ENCODE data around the gene CCL18. TPM values are rescaled to one million over a fixed set of nuclear protein-coding genes. Genes with fewer than 3 reads are reported as not detected.

CCL18 gene
- total RNA-seq, 1 experiment from 2014 or later, result not detected

- no peaks in the 10 kb centered on the region for H3K9me3 ChIP-seq (ENCODE audit: control insufficient read depth, low read depth, low read length)
- no peak overlapping the region for H3K23ac ChIP-seq (ENCODE audit: insufficient read length, low read depth, low read length)
- no peak overlapping the region for H4K5ac ChIP-seq (ENCODE audit: insufficient read length, low read depth, low read length)
- H3K9ac ChIP-seq (ENCODE audit: extremely low read depth, insufficient read length, low read length), result no peak overlapping the region
- H4K20me1 ChIP-seq (ENCODE audit: control insufficient read depth, insufficient read depth, insufficient read length), result no peaks in the 10 kb centered on the region
- H4K91ac ChIP-seq (ENCODE audit: insufficient read length, low read depth, low read length), result no peak overlapping the region
- Mint-ChIP-seq H3K4me1 (no peaks in the 10 kb centered on the region), H3K27ac (no peak overlapping the region), H3K9me3 (peaks cover 20 to 24% of the 10 kb centered on the region in 2 experiments; a peak in 4 of 5 replicates), H3K4me3 (no peak overlapping the region), H3K27me3 (ENCODE audit: low read depth) (peaks cover 32% of the 10 kb centered on the region), H3K36me3 (ENCODE audit: insufficient read depth in 1 of 3, low read depth in 3 of 3) (peaks cover 0 to 2% (median 0%) of the 10 kb centered on the region in 3 experiments; a peak in 1 of 7 replicates)
- H3K27me3 ChIP-seq (ENCODE audit: insufficient read depth, low read length), result no peaks in the 10 kb centered on the region
- H2BK12ac ChIP-seq (ENCODE audit: insufficient read length, low read depth, low read length), result no peak overlapping the region
- no peaks in the 10 kb centered on the region for H3K4me1 ChIP-seq (ENCODE audit: insufficient read depth, low read length)
- no peaks in the 10 kb centered on the region for H3K23me2 ChIP-seq (ENCODE audit: insufficient read length, low read depth, low read length, poor library complexity, severe bottlenecking)
- H2AK5ac ChIP-seq (ENCODE audit: insufficient read length, low read length), result no peak overlapping the region
- WGBS (ENCODE audit: extremely low coverage, insufficient read length, low lambda C conversion rate), result no CpG with 5 or more reads among the region's 2 CpGs
- H3K79me1 ChIP-seq (ENCODE audit: insufficient read depth, low read depth, low read length, poor library complexity, severe bottlenecking), result no peaks in the 10 kb centered on the region
- H3K56ac ChIP-seq (ENCODE audit: insufficient read length, low read depth, low read length), result no peak overlapping the region
- no peak overlapping the region for H2BK20ac ChIP-seq (ENCODE audit: low read depth, low read length, poor library complexity, severe bottlenecking)
- no peak overlapping the region for H3K27ac ChIP-seq (ENCODE audit: insufficient read length, low read depth, low read length)
- no peak overlapping the region for H3T11ph ChIP-seq (ENCODE audit: low read length)
- H3K14ac ChIP-seq (ENCODE audit: insufficient read depth, low read length), result no peak overlapping the region
- H3K18ac ChIP-seq (ENCODE audit: insufficient read length, low read depth, low read length), result no peak overlapping the region
- H3K79me2 ChIP-seq (ENCODE audit: insufficient read depth, low read length), result no peaks in the 10 kb centered on the region
- no peak overlapping the region for H2BK5ac ChIP-seq (ENCODE audit: insufficient read length, low read length)
- H2BK15ac ChIP-seq (ENCODE audit: low read depth, low read length), result no peak overlapping the region
- no peak for DNase-seq
- no peak overlapping the region for H2AFZ ChIP-seq (ENCODE audit: low read length)
- no peak overlapping the region for H4K8ac ChIP-seq (replicated peaks; ENCODE audit: insufficient read length, low read depth, low read length)
- H2BK120ac ChIP-seq (ENCODE audit: low read depth, low read length, poor library complexity, severe bottlenecking), result no peak overlapping the region
- H3K4me2 ChIP-seq (ENCODE audit: insufficient read depth, insufficient read length, low read length), result no peak overlapping the region
- no peak for TF ChIP-seq CTCF (conservative IDR thresholded peaks at IDR 0.05)
- H3K4ac ChIP-seq (ENCODE audit: low read depth, low read length), result no peak overlapping the region
Measured at GRCh38 chr17:36016555-36016954, 47.5 kb upstream of the CCL18 start.
